OCI-LY7 (cell line): ENCODE data around the gene GSN. TPM values are rescaled to one million over a fixed set of nuclear protein-coding genes. Genes with fewer than 3 reads are reported as not detected.

Experiments used
- BruUV-seq: library from RNA; stranded (reverse); fragments of 400-500 nt; replicated peaks from 2 replicates; lab custom pipeline; 2021; lab: Mats Ljungman, UMichigan
- CTCF ChIA-PET: fragments of 300-600 bp; sonication (Branson Sonifier 250); formaldehyde crosslinking; loops from one replicate; lab custom pipeline; 2022; ENCODE audit warnings: antibody characterized with exemption; ENCODE audit not compliant: unreplicated experiment; lab: Charles Lee
- POLR2A ChIA-PET: fragments of 300-600 bp; sonication (Branson Sonifier 250); formaldehyde crosslinking; loops from one replicate; lab custom pipeline; 2022; ENCODE audit warnings: antibody characterized with exemption; lab: Charles Lee
- DNase-seq: peaks from one replicate; pipeline ENCODE4 v3.0.0-alpha.2; 2015; ENCODE audit warnings: low spot score
- H2AFZ ChIP-seq: fragments of 200-600 bp; sonication (generic), shearing (Covaris generic); 2 replicates; pipeline ENCODE4 v1.6.1; 2014; ENCODE audit warnings: mild to moderate bottlenecking, antibody characterized with exemption, low read length, moderate library complexity
- H3K27ac ChIP-seq: fragments of 200-600 bp; sonication (generic); 2 replicates; pipeline ENCODE4 v1.5.1; 2014; ENCODE audit warnings: mixed run types, low read depth, mild to moderate bottlenecking, moderate library complexity, low read length, inconsistent platforms; ENCODE audit not compliant: poor library complexity, severe bottlenecking
- H3K36me3 ChIP-seq: fragments of 200-600 bp; sonication (generic); 2 replicates; pipeline ENCODE4 v1.6.1; 2014; ENCODE audit warnings: mild to moderate bottlenecking, antibody characterized with exemption, low read length, moderate library complexity, mixed read lengths; ENCODE audit not compliant: insufficient read depth
- H3K4me1 ChIP-seq: fragments of 200-600 bp; sonication (generic); 2 replicates; pipeline ENCODE4 v1.5.1; 2014; ENCODE audit warnings: mild to moderate bottlenecking, low read length; ENCODE audit not compliant: insufficient read depth, poor library complexity, severe bottlenecking
- H3K4me2 ChIP-seq: fragments of 200-600 bp; sonication (generic); 2 replicates; pipeline ENCODE4 v1.6.1; 2014; ENCODE audit warnings: mild to moderate bottlenecking, low read length
- H3K4me3 ChIP-seq: fragments of 200-600 bp; sonication (generic); 2 replicates; pipeline ENCODE4 v1.5.1; 2014; ENCODE audit warnings: mild to moderate bottlenecking, low read depth, low read length; ENCODE audit not compliant: poor library complexity, severe bottlenecking
- H3K79me2 ChIP-seq: fragments of 200-600 bp; sonication (generic); 2 replicates; pipeline ENCODE4 v1.6.1; 2016; ENCODE audit warnings: low read depth, mild to moderate bottlenecking, low read length, moderate library complexity, mixed read lengths; ENCODE audit not compliant: insufficient read depth
- H3K9me2 ChIP-seq: fragments of 200-600 bp; sonication (generic); 2 replicates; pipeline ENCODE4 v1.6.1; 2016; ENCODE audit warnings: mild to moderate bottlenecking, low read length, mixed read lengths; ENCODE audit not compliant: insufficient read depth
- H3K9me3 ChIP-seq: fragments of 200-600 bp; sonication (generic); 2 replicates; pipeline ENCODE4 v1.6.1; 2014; ENCODE audit warnings: mild to moderate bottlenecking, mixed run types, low read length, mixed read lengths
- H4K20me1 ChIP-seq: fragments of 200-600 bp; sonication (generic); 2 replicates; pipeline ENCODE4 v1.6.1; 2014; ENCODE audit warnings: mild to moderate bottlenecking, antibody characterized with exemption, low read length, moderate library complexity, mixed read lengths; ENCODE audit not compliant: insufficient read depth
- EZH2phosphoT487 ChIP-seq: fragments of 200-600 bp; sonication (generic); IDR thresholded peaks from 2 replicates; pipeline ENCODE4 v1.6.1; 2018; ENCODE audit warnings: low read depth, borderline replicate concordance, mild to moderate bottlenecking, mixed run types, antibody characterized with exemption, low read length, moderate library complexity, mixed read lengths
- intact Hi-C: fragments of 100-400 bp; cut with micrococcal nuclease; formaldehyde crosslinking; loops from one replicate; pipeline ENCODE4 v1.10.0; 2022; ENCODE audit not compliant: unreplicated experiment
- total RNA-seq, 2 experiments: library from RNA; depleted of rRNA in 1 of 2; stranded (reverse); fragments of >200 nt in 1 of 2; shearing (Covaris generic) in 1 of 2; gene quantifications; 2 replicates each; pipeline ENCODE4 v1.2.3, GENCODE V29; 2014 to 2022
- TF ChIP-seq, protein P1 (sequence below): fragments of 200-600 bp; sonication (generic); conservative IDR thresholded peaks from 2 replicates; pipeline ENCODE4 v1.5.1; 2014; ENCODE audit warnings: mild to moderate bottlenecking, antibody characterized with exemption, low read length, moderate library complexity, mixed read lengths

Gene GSN
- total RNA-seq, 2 experiments from 2014 or later, result 13.4 to 16.3 TPM

DNA sequence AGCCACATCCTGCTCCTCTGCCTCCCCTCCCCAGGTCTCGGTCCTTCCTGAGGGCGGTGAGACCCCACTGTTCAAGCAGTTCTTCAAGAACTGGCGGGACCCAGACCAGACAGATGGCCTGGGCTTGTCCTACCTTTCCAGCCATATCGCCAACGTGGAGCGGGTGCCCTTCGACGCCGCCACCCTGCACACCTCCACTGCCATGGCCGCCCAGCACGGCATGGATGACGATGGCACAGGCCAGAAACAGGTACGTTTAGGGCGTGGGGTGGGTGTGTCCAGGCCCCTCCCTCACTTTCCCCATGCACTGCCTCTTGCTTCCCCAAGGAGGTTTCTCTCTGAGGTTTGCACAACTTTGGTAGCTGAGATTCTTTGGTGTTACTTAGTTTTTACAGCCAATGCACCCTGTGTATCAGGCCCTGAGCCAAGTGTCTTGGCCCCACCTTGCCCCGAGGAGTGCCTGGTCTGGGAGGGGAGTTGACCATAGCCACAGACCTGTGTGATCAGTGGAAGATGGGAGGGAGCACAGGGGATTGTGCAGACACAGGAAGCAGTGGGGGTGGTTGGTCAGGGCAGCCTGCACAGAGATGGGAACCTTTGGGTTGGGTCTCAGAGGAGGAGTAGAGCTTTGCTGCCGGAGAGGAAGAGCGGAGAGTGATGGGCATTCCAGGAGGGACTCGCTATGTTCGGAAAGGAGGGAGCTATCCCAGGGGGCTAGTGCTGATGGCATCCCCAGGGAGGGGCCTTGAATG lies 50.8 kb downstream of the GSN start:
- TF ChIP-seq, protein P1, sequence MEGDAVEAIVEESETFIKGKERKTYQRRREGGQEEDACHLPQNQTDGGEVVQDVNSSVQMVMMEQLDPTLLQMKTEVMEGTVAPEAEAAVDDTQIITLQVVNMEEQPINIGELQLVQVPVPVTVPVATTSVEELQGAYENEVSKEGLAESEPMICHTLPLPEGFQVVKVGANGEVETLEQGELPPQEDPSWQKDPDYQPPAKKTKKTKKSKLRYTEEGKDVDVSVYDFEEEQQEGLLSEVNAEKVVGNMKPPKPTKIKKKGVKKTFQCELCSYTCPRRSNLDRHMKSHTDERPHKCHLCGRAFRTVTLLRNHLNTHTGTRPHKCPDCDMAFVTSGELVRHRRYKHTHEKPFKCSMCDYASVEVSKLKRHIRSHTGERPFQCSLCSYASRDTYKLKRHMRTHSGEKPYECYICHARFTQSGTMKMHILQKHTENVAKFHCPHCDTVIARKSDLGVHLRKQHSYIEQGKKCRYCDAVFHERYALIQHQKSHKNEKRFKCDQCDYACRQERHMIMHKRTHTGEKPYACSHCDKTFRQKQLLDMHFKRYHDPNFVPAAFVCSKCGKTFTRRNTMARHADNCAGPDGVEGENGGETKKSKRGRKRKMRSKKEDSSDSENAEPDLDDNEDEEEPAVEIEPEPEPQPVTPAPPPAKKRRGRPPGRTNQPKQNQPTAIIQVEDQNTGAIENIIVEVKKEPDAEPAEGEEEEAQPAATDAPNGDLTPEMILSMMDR, result no peak
- no peak for TF ChIP-seq EZH2phosphoT487
- Histone ChIP-seq H3K9me3 (no peaks in the 10 kb centered on the region), H4K20me1 (no peaks in the 10 kb centered on the region), H3K36me3 (no peaks in the 10 kb centered on the region; the same call in 1 of the 2 replicates), H3K4me1 (no peaks in the 10 kb centered on the region), H3K4me2 (no peak overlapping the region), H3K4me3 (no peak overlapping the region), H3K79me2 (no peaks in the 10 kb centered on the region), H3K27ac (no peak overlapping the region), H2AFZ (no peak overlapping the region), H3K9me2 (no peaks in the 10 kb centered on the region)
- ChIA-PET CTCF (interaction anchor here (0.6 to 1.6 kb wide), 4 partner anchors 51 to 93 kb away, joined by 3 to 6 read pairs (median 4); partner anchors contain the start of gene GSN), POLR2A (interaction anchor here (0.6 kb wide), 1 partner anchor 160 kb away, joined by 3 read pairs; no protein-coding TSS in a partner anchor)
- BruUV-seq, result no TSS peak
- intact Hi-C loops, result no loop called here
- DNase-seq, result no peak

- Histone ChIP-seq H3K4me1 (no peaks in the 10 kb centered on the region), H4K20me1 (no peaks in the 10 kb centered on the region), H3K27ac (no peak overlapping the region), H3K79me2 (no peaks in the 10 kb centered on the region), H3K9me3 (no peaks in the 10 kb centered on the region), H3K36me3 (no peaks in the 10 kb centered on the region; the same call in 1 of the 2 replicates), H3K9me2 (no peaks in the 10 kb centered on the region), H3K4me2 (no peak overlapping the region), H3K4me3 (no peak overlapping the region), H2AFZ (no peak overlapping the region)
- intact Hi-C loops, result no loop called here
- no TSS peak for BruUV-seq
- DNase-seq, result no peak
- TF ChIP-seq EZH2phosphoT487, result no peak
- TF ChIP-seq, protein P1, result no peak
- ChIA-PET CTCF (interaction anchor here (0.6 to 1.6 kb wide), 4 partner anchors 51 to 84 kb away, joined by 3 to 6 read pairs (median 4); partner anchors contain the start of gene GSN), POLR2A (interaction anchor here (0.6 kb wide), 1 partner anchor 161 kb away, joined by 3 read pairs; no protein-coding TSS in a partner anchor)
Observed at GRCh38 chr9:121319383-121319780, 51.4 kb downstream of the GSN start.
